NCI-H2107 treated with DMSO at 0.1 percent for 48 hours (cell line): ENCODE data around the gene DTNA.

Experiments used
- DNase-seq: peaks from one replicate; lab custom pipeline; 2025; ENCODE audit not compliant: unreplicated experiment; lab: John Stamatoyannopoulos, UW

Gene DTNA

DNA sequence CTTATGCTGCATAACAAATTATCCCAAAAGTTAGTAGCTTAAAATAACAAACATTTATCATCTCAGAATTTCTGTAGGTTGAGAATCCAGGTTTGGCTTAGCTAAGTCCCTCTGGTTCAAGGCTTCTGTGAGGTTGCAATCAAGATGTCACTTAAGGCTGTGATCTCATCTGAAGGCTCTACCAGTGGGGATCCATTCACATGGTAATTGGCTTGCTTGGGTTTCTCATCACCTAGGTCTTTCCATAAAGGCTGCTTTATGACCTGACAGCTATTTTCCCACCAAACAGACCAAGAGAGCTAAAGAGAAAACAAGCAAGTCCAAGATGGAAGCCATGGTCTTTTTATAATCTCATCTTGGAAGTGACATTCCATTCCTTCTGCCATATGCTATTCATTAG lies 137.3 kb downstream of the DTNA start:
- no peak for DNase-seq

DNA sequence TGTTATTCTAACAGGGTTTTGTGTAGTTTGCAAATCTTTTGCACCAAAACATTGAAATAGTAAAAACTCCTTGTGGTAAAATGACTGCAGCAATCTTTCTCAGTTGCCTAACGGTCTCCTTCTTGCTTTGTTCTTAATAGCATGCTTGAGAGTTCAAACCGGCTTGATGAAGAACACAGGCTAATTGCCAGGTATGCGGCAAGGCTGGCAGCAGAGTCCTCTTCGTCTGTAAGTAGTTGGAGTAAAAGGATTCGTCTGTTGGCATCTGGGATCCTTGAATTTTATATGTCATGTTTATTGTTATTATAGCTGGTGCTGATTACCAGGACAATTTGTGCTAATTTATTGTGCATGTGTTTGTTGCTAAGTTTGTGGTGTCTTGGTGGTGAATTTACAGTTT lies 138.1 kb downstream of the DTNA start:
- no peak for DNase-seq

DNA sequence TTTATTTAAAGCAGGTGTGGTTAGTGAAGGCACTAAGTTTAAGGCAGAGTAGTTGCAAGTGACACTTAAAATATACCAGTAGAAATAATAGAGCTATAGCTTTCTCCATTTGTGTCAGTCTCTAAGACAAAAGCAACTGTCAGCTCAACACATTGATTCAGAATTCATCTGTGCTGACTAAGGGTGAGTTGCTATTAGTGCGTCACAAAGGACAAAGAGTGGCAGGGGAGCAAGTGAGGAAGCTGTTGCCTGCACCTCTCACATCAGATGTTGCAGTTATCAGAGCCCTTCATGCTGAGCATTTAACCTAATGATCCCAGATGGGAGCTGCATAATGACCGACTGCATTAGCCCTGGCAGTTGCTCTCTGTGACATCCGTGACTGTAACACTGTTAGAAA lies 138.6 kb downstream of the DTNA start:
- DNase-seq: no peak

DNA sequence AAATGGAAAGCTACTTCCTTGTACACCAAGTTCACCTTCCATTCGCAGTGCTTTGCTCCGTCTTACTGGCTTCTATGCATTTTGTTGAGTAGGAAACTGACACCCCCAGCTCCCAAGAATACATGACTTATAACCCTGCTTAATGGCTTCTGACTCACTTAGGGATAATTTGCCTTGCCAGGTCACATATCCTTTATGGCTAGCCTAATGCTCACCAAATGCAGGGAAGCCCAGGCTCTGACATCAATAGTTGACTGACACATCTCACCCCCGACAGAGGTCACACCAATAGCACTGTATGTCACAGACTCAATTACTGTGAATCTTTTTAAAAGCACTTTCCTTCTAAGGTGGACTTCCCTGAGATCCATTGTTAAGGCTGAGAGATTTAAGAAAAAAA lies 147.2 kb downstream of the DTNA start:
- DNase-seq: no peak

DNA sequence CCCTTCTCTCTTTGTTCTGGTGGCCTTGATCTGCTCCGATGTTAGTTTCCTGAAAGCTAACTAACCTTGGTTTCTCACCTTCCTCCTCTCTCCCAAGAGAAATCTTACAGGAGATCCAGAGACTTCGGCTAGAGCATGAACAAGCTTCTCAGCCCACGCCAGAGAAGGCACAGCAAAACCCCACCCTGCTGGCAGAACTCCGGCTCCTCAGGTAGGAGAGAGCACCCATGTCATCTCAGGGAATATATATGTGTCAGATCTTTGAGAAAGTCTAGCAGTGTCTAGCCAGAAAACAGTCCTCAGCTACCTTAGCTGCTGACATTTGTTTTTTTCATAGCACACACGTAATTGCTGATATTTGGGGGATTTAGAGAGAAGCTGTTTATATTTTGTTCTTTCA lies 148.1 kb downstream of the DTNA start:
- DNase-seq: no peak

DNA sequence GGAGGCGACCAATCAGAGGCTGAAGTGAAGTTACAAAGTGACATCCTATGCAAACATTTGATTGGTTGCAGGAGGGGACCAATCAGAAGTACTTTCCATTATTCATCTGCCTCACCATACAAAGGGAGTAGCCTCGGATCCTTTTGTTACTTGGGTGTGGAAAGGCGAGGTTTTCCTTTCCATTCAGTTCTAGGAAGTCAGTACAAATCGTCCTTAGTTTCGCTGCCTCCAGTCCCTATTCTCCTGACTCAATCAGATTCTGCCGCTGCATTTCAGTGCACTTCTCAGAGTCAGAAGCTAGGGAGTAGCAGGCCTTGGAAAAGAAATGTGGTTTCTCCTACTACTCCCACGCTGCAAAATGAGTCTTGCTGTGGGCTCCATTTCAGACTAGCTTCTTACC lies 149.4 kb downstream of the DTNA start:
- DNase-seq: no peak

DNA sequence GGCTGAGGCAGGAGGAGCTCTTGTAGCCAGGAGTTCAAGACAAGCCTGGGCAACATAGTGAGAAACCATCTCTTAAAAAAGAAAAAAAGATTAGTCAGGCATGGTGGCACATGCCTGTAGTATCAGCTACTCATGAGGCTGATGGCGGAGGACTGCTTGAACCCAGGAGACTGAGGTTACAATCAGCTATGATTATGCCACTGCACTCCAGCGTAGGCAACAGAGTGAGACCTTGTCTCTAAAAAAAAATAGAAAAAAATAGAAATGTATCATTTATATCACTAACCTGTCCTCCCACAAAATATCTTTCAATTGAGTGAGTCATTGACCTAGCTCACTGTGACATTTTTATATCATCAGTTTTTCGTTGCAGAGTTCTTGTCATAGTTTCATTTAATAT lies 152.5 kb downstream of the DTNA start:
- no peak for DNase-seq

DNA sequence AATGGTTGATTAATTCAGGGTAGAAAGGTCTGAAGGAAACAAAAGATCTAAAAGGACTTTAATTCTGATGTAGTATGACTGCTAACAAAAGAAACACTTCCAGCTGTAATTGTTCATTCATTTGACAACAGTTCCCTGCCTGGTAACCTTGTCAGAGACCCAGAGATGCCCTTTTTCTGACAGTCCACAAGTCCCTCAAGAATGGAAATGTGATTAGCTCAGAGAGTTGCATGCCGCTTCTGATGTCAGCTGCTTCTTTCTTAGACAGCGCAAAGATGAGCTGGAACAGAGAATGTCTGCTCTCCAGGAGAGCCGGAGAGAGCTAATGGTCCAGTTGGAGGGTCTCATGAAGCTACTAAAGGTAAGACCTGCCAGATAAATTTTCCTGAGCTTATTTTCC lies 153.6 kb downstream of the DTNA start:
- DNase-seq: no peak

DNA sequence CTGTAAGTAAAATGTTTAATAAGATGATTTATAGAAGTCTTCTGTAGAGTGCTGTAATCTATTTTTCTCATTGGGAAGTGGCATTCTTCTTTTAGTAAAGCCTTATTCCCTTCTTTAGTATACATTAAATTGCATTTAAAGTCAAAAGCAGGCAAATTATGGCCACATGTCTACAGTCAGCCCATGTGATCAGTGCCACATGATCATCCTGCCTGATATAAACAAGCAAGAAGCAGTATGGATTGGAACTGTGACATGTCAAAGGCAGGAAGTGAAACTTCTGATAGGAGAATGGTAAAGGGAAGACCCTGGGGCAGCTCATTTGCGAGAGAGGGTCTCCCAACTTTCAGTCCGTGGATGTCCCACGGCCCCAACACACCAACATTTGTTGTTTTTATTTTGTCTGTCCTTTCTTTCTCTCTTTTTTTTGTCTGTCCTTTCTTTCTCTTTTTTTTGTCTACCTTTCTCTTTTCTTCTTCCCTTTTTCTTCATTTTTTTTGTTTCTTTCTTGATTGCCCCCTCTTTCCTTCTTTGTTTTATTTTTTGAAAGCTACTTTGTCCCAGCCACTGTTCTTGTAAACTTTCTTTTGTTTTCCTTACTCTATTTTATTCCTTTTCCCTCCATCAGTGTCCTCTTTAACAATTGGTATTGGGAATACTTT lies 154.9 kb downstream of the DTNA start:
- DNase-seq: no peak

DNA sequence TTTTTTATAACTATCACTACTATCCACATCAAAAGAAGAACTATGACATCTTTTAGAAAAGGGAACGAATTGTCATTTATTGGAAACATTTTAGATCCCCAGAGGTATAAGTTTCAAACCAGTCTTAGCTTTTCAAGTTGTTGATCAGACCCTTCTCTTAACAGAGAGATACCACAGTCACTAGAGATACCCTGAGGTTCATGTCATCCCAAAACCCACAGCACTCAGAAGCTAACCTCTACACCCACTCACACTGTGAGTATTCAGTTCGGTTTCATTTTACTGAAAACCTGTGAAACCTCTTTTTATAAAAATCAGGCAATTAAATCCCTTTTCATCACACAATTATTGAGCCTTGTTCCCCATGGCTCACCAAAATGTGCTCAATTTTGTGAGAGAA lies 156.2 kb downstream of the DTNA start:
- DNase-seq: no peak

DNA sequence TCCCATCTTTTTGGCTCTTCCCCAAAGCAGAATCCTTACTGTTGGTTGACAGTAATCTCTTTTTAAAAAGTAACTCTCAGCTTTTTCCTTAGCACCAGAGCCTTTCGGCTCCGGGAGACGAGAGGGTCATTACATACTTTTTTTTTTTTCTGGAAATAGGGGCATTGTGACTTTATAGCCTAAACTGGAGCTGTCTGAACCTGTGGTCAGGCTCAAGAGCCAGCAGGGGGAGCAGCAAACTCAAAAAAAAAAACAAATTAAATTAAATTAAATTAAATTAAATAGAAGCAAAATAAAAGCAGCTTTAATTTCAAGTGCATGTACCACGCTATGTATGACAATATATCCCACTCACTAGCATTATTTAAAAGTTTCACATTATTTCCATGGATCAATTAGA lies 156.6 kb downstream of the DTNA start:
- no peak for DNase-seq

DNA sequence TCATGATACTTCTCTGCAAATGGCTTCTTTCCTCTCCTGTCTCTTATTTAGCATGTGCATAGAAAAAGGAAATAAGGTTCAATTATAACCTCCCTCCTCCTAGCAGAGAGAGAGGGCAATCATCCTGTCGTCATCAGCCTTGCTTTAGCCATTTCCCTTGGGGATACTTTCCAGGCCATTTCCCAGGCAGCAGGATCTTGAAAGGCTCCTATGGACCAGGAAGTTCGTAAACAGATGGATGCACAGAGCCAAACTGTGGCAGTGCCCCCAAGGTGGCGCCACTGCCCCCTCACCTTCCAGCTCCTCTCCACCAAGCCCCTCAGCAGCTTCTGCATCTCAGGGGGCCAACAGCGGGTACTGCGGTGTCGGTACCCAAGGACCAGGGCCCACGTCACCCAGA lies 157.4 kb downstream of the DTNA start:
- peak; percentile 75 for DNase-seq

DNA sequence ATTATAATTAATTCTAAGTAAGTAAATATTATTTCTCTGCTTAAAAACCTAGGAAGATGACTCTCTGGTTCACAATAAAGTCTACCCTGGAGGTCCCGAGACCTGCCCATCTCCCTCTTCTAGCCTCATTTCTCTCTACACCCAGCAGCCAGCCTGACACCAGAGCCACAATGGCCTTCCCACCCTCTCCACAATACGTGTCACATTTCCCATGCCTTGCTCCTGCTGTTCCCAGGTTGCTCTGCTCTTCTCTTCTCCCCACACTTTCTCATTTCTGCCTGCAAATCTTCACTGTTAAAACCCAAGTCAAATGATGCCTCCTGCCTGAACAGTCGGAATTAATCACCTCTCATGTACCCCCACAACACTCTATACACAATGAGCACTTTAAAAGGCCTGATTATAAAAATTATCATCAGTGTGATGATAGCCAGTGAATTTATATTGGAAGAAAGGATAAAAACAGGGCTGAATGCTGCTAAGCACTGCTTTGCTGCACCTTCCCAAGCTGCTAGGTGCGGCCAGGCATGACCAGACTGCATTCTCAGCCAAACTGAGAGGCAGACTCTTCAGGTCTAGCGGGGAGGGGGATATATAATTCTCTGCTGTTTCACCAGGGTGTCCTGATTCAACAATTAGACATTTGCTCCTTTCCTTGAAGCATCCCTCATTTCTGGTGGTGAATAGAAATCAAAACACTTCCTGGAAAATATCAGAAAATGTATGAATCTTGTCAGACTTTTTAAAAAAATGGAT lies 160.6 kb downstream of the DTNA start:
- DNase-seq: peak; percentile 17

DNA sequence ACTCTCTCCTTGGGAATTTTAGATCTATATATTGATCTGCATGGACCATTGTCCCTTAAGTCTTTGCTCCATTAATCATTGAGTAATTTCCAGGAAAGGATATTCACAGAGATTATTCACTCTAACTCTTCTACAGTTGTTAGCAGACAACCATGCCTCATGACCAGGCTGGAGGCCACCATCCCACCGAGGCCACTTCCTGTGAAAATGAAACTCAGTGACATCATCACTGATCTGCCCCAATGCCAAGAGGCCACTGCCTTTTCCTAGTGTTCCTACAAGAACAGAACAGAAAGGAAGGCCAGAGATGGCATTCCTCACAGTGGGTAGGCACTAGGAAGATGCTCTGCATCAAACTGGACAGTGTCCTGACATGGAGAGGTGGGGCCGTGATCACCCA lies 161.3 kb downstream of the DTNA start:
- DNase-seq: no peak

DNA sequence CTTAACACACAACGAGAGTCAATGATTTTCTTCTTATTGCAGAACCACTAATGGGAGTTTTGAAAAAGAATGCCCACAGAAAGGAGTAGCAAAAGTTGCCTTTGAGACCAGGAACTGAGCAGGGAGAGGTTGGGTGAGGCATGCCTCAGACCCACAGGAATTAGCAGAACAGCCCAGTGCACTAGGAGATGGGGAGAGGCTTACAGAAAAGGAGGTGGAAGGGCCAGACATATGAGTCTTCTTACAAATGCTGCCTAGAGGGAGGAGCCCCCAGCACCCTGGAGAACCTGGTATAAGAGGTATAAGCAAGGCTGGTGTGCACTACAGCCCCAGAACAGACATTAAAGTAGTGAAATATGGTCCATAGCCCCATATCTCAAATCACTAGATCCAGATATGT lies 162.0 kb downstream of the DTNA start:
- DNase-seq: no peak

DNA sequence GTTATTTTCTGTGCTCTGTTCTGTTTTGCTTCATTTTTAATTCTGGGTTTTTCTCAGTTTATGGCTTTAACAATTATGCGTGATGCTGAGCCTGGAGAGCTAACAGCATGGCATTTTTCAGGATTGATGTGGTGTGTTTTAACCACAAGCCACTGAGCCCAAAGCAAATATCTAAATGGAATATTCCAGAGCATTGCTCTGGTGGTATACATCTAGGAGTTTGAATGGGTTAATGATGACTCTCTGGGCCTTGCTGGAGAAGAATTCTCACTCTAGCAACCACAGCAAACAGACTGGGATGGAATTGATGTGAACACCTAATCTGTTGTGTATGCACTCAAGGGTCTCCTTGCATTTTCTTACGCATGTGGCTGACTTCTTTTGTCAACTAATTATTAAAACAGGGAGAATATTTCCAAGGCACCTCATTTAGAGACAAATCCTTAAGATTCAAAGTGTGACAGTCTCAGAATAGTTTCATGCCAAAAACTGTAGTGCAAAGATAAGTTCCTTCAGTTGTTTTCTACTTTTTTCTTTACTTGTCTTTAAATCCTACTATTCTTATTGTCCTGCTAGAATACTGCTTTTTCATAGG lies 164.0 kb downstream of the DTNA start:
- no peak for DNase-seq

DNA sequence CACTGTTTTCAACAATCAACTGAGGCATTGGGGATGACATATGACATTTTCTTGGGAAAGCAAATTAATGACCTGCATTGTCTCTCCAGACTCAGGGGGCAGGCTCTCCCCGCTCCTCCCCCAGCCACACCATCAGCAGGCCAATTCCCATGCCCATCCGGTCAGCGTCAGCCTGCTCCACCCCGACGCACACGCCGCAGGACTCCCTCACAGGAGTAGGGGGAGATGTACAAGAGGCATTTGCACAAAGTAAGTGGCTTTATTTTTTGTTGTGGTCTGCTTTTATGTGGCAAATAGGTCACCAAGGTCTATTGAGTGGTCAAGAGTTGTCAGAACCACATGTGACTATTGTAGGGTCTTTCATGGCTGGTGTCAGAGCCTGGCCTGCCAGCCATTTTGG lies 165.1 kb downstream of the DTNA start:
- no peak for DNase-seq

DNA sequence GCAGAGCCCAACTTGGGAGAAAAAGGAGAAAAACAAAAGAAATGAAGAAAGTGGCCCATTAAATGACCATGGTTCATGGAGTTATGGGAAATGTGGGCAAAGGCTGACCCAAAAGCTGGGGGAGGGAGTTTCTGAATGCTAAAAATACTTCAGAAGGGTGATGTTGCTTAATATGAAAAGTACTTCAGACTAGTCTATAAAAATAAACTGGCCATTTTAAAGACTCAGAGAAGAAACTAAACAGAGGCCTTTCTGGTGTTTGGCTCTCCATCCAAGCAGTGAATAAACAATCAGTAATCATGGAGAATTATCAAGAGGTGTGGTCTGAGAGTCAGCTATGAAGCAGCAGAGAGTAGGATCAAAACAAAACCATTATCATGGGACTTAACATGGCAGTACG lies 170.3 kb downstream of the DTNA start:
- no peak for DNase-seq

DNA sequence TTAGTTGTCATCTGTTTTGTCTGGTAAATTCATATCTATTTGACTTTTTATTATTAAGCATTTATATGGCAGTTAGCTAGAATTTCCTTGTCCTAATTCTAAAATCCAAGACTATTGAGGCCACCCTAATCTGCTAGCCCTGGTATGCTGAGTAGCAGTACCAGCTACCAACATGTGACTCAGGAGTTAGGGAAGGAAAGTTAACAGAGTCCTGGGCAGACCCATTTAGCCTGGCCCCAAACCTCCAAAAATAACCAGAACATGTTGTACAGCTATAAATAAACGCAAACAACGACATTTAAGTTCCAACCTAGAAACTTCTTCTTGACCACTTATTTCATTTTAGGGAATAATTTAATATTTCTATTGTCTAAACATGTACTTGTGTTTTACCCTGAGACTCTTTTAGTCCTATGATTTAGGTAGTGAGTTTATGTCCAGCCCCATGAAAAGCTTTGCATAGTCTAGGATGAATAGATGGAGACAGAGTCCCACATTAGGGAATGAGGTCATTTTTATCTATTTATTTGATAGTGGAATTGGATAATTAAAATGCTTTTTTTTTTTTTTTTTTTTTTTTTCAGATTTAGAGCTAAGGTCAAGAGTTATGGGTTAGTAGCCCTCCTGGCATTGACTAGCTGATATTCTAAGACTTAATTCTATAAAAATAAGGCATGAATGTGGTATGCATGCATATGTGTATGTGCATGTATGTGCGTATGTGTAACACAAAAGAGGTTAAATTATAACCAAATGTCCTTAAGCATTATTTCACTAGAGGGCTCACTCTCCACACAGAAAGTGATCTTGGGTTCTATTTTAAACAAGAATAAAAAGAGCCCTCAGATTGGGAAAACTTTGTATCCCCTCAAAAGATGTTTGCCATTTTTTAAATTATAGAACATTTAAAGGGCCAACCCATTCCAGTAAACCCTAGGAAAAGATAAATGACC lies 171.1 kb downstream of the DTNA start:
- DNase-seq: no peak

DNA sequence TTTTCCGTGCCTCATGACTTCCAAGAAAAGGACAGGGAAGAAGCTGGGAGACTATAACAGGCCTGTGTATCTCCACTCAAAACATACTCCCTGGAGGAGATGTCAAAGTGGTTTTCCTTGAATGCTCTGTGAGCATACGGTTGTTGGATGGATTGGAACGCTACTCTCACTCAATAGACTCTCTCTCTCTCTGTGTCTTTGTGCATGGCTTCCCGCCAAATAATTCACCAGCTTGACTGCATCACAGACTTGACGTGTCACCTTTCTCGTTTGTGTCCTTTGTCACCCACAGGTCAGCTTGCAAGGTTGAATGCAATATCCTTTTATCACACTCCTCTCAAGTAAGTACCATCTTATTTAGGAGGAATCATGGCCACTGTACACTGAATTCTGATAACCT lies 174.3 kb downstream of the DTNA start:
- no peak for DNase-seq

DNA sequence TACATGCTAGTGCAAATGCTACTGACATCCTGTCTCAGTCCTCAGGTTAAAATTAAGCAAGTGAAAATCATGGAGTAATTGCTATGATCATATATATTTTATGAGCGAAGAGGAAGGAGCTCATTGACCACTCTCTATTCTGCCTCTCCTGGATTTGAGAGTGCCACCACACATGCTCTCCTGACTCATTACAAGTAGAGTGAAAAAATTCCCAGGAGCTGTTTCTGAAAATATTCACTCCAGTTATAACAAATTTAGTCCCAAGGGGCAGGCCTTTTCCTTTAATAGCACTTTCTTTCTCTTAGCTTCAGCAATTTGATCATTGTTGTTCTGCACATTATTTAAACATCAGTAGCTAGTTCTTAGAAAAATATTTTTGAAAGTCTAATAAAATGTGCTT lies 176.1 kb downstream of the DTNA start:
- no peak for DNase-seq
